VCaP (cell line): Measurements from ENCODE around the gene GPR78.

Experiments
- H3K27ac ChIP-seq: fragments of 450-650 bp; 2 replicates; pipeline ENCODE4 v1.5.1; 2017
- TF ChIP-seq, protein P1 (sequence below): fragments of 450-650 bp; conservative IDR thresholded peaks from 2 replicates; pipeline ENCODE4 v1.5.1; 2017; ENCODE audit warnings: mild to moderate bottlenecking, moderate library complexity

Gene GPR78

DNA sequence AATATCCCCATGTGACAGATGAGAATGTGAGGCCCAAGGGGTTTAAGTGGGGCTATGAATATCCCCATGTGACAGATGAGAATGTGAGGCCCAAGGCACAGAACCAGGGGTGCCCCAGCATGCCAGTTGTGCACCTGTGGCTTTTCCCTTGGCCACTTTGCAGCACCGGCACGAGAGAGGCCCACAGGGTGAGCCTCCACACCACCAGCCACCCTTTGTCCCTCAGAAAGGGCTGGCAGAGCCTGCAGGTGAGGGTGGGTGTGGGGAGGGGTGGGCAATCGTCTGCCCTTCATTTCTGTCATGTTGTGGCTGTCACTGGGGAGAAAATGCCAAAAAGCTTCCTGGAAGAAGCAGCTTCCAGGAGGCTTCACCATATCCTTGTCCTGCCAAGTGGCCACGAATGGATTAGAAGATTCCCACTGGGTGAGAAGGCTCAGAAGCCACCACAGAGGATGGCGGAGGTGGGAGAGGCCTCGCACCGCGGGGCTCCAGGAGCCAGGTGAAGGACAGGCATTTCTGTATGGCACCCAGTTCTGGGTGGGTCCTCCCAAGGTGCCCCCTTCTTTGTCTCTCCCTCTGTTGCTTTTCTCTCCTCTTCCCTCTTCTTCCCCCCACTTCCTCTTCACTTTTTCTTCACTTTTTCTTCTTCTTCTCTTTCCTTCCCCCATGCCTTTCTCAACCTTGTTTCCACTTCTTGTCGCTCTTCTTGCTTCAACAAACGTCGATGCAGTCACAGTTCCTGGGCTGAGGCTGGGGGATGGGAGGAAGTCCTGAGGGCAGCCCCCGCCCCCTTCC is 469 bp upstream of the GPR78 start:
- H3K27ac ChIP-seq, result no peak overlapping the region
- TF ChIP-seq, protein P1, sequence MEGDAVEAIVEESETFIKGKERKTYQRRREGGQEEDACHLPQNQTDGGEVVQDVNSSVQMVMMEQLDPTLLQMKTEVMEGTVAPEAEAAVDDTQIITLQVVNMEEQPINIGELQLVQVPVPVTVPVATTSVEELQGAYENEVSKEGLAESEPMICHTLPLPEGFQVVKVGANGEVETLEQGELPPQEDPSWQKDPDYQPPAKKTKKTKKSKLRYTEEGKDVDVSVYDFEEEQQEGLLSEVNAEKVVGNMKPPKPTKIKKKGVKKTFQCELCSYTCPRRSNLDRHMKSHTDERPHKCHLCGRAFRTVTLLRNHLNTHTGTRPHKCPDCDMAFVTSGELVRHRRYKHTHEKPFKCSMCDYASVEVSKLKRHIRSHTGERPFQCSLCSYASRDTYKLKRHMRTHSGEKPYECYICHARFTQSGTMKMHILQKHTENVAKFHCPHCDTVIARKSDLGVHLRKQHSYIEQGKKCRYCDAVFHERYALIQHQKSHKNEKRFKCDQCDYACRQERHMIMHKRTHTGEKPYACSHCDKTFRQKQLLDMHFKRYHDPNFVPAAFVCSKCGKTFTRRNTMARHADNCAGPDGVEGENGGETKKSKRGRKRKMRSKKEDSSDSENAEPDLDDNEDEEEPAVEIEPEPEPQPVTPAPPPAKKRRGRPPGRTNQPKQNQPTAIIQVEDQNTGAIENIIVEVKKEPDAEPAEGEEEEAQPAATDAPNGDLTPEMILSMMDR, result no peak

DNA sequence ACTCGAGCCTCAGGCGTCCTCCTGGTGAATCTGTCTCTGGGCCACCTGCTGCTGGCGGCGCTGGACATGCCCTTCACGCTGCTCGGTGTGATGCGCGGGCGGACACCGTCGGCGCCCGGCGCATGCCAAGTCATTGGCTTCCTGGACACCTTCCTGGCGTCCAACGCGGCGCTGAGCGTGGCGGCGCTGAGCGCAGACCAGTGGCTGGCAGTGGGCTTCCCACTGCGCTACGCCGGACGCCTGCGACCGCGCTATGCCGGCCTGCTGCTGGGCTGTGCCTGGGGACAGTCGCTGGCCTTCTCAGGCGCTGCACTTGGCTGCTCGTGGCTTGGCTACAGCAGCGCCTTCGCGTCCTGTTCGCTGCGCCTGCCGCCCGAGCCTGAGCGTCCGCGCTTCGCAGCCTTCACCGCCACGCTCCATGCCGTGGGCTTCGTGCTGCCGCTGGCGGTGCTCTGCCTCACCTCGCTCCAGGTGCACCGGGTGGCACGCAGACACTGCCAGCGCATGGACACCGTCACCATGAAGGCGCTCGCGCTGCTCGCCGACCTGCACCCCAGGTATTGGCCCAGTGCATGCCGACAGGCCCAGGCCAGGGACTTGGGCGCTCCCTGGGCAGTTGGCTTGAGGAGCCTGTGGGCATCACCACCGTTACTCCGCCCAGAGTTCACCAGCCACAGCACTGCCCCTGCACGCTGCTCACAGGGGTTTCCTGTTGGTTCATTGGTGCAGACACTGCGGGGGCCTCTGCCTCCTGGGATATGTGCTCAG is 1.1 kb downstream of the GPR78 start:
- TF ChIP-seq, protein P1, result no peak
- no peak overlapping the region for H3K27ac ChIP-seq

DNA sequence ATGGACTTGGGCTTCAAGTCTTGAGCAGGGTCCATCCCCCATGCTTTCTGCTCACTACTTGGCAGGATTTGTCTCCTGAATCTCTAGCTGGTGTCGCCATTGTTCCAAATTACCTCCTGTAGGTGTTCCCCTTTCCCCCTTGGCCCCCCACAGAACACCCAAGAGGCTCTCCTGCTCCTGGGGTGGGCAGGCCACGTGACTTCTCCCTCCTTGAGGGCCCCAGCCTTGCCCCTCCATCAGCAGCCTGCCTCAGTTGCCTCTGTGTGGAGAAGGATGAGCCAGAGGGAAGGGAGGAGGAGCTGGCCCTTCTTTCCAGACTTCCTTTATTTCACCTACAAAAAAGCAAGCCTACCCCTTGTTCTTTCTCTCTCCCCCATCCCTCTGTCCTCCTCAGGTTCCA is 1.8 kb downstream of the GPR78 start:
- H3K27ac ChIP-seq, result no peak overlapping the region
- TF ChIP-seq, protein P1, result no peak

DNA sequence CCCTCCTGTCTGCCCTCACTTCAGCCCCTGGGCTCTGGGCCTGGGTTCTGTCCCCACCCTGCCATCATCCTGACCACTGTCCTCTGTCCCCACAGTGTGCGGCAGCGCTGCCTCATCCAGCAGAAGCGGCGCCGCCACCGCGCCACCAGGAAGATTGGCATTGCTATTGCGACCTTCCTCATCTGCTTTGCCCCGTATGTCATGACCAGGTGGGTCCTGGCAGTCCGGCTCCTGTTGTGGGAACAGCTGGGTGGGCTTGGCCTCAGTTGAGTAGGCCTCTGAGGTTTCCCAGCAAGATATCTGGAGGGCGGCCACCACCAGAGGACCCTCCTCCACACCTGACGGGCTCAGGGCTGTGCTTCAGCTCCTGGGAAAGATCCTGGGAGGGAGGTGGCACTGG is 2.2 kb downstream of the GPR78 start:
- TF ChIP-seq, protein P1, result no peak
- no peak overlapping the region for H3K27ac ChIP-seq

DNA sequence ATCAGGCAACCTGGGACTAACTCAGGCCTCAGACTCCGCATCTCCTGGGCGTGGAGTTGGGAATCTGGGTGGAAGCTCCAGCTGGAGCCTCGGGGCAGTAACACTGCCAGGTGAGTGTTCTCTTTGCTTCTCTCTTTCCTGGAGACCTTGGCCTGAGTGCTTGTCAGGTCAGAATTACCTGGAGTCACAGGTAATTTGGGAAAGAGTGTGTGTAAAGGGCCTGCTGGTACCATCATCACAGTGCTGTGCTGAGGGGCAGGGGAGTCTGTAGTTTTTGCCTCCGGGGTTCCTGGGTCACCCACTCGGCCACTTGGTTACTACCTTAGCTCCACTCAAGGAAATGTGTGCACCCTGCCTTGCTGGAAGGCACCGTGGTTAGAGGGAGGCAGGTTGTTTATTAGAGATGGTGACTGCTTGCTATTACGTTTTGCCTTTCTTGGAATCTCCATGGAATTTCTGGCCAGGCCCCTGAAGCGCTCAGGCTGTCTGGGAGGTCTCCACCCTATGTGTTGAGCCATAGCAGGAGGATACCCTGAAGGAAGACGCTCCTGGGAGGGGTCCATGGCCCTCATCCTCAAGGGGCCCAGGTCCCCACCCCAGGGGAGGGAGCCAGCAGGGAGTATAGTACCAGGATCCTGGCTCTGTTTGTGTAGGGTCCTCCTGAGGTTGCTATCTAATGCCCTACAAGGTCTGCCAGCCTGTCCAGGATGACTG is 2.9 kb downstream of the GPR78 start:
- no peak overlapping the region for H3K27ac ChIP-seq
- TF ChIP-seq, protein P1, result no peak

DNA sequence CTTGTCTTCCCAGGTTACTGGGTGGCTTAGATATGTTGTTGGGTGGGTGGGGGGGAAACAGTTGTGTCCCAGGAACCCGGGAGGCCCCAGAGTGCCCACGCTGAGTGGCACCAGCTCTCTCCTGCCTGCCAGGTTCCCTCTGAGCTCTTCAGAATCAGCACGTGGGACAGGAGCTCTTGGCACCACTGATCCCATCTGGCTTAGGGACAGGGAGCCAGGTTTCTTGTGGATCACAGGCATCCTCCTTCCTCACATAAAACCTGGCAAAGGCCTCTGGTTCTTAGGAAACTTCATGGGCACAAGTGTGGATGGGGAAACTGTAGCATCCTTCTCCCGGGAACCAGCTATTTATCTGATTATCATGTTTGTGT is 3.4 kb downstream of the GPR78 start:
- no peak overlapping the region for H3K27ac ChIP-seq
- TF ChIP-seq, protein P1, result no peak

DNA sequence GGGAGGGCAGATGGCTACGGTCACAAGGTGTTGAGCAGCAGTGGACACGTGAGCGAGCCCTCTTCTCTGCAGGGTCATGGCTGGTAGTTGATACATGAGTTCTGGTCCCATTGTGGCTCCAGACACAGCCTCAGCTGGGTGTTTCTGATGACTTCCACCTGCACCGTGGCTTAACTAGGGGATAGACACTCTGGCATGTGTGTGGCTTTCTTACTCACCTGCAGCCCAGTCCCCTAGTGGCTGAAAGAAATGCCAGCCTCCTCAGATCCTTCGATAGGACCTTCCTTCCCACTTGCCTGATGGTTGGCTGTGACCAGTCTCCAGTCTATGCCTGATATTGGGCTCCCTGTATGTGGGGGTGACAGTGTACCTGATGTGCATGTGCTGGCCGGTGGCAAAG is 5.0 kb downstream of the GPR78 start:
- TF ChIP-seq, protein P1, result peak; percentile 68
- no peak overlapping the region for H3K27ac ChIP-seq
